GM12878 (cell line): ENCODE measurements around the gene KIF3A. TPM values are rescaled to one million over a fixed set of nuclear protein-coding genes. Genes with fewer than 3 reads are reported as not detected.
A peak's percentile ranks its signal among the peaks of the same experiment; 100 is the strongest.

Experiments
- ATAC-seq: fragments of 200-7000 bp; cut with Tn5 transposase; 3 replicates; pipeline ENCODE4 v1.9.1; 2020; ENCODE audit warnings: mild to moderate bottlenecking, moderate library complexity
- BruUV-seq: library from RNA; stranded (reverse); fragments of 400-500 nt; replicated peaks from 2 replicates; lab custom pipeline; 2021; lab: Mats Ljungman, UMichigan
- CTCF ChIA-PET: fragments of 300-600 bp; sonication (Branson Sonifier 250); formaldehyde crosslinking; extraction: SDS; loops from one replicate; lab custom pipeline; 2021; ENCODE audit warnings: inconsistent platforms; lab: Yijun Ruan, JAX
- POLR2A ChIA-PET: fragments of 350-600 bp; formaldehyde crosslinking; extraction: SDS; loops from one replicate; lab custom pipeline; 2021; ENCODE audit warnings: inconsistent platforms; lab: Charles Lee
- RAD21 ChIA-PET: fragments of 300-600 bp; sonication (Branson Sonifier 250); formaldehyde crosslinking; loops from one replicate; lab custom pipeline; 2023; ENCODE audit warnings: antibody characterized with exemption; ENCODE audit not compliant: unreplicated experiment; lab: Charles Lee
- SMC1A ChIA-PET: fragments of 300-600 bp; sonication (Branson Sonifier 250); formaldehyde crosslinking; loops from one replicate; lab custom pipeline; 2023; ENCODE audit not compliant: unreplicated experiment, uncharacterized antibody; lab: Charles Lee
- DNase-seq: peaks from one replicate; pipeline ENCODE4 v3.0.0-alpha.2; 2011; ENCODE audit warnings: low read depth, low spot score
- FAIRE-seq: peaks from 3 replicates; lab custom pipeline; 2011; peaks lifted over from hg19 to GRCh38; lab: Jason Lieb, UNC
- H2AFZ ChIP-seq: 2 replicates; pipeline ENCODE4 v1.6.0; 2011; ENCODE audit warnings: low read depth, low read length, control low read depth; ENCODE audit not compliant: control insufficient read depth
- H3K27ac ChIP-seq: 2 replicates; pipeline ENCODE4 v1.5.1; 2011; ENCODE audit warnings: control low read depth; ENCODE audit not compliant: control insufficient read depth, insufficient read depth
- H3K27me3 ChIP-seq, 2 experiments: replicated peaks in 1 of 2; 2 replicates each; pipeline versions ENCODE4 v1.6.0 to v1.6.1; 2011; ENCODE audit warnings: low read length in 1 of 2; ENCODE audit not compliant: control insufficient read depth in 2 of 2, insufficient read depth in 2 of 2
- H3K36me3 ChIP-seq, 2 experiments: 2 replicates each; pipeline ENCODE4 v1.5.1; 2011; ENCODE audit warnings: low read length in 1 of 2; ENCODE audit not compliant: control insufficient read depth in 2 of 2, insufficient read depth in 2 of 2
- H3K4me1 ChIP-seq: 2 replicates; pipeline ENCODE4 v1.6.1; 2011; ENCODE audit warnings: mild to moderate bottlenecking, low read length, moderate library complexity, mixed read lengths; ENCODE audit not compliant: control insufficient read depth, insufficient read depth
- H3K4me2 ChIP-seq: 2 replicates; pipeline ENCODE4 v1.6.0; 2011; ENCODE audit warnings: control low read depth; ENCODE audit not compliant: control insufficient read depth, insufficient read depth
- H3K4me3 ChIP-seq: fragments of 200-600 bp; sonication (generic); 2 replicates; pipeline ENCODE4 v1.5.1; 2016
- H3K79me2 ChIP-seq: 2 replicates; pipeline ENCODE4 v1.6.0; 2011; ENCODE audit warnings: low read length; ENCODE audit not compliant: control insufficient read depth, insufficient read depth
- H3K9ac ChIP-seq: 2 replicates; pipeline ENCODE4 v1.8.0; 2011; ENCODE audit warnings: low read length, control low read depth, mixed read lengths; ENCODE audit not compliant: control insufficient read depth, insufficient read depth
- H3K9me3 ChIP-seq: replicated peaks from 3 replicates; pipeline ENCODE4 v1.5.1; 2011; ENCODE audit warnings: mild to moderate bottlenecking, low read length; ENCODE audit not compliant: control insufficient read depth, insufficient read depth
- H4K20me1 ChIP-seq: 2 replicates; pipeline ENCODE4 v1.6.0; 2011; ENCODE audit not compliant: control insufficient read depth, insufficient read depth
- FOXK2 ChIP-seq: fragments of 450-650 bp; IDR thresholded peaks from 2 replicates; pipeline ENCODE4 v1.6.1; 2017; ENCODE audit warnings: mild to moderate bottlenecking, moderate library complexity
- ZNF592 ChIP-seq: fragments of 450-650 bp; IDR thresholded peaks from 2 replicates; pipeline ENCODE4 v1.6.1; 2017; ENCODE audit warnings: mild to moderate bottlenecking, moderate library complexity
- ZNF687 ChIP-seq: fragments of 450-650 bp; IDR thresholded peaks from 2 replicates; pipeline ENCODE4 v1.6.1; 2017; ENCODE audit warnings: mild to moderate bottlenecking, moderate library complexity
- WGBS: methylation state at CpG from one replicate; pipeline ENCODE4 v1.1.6; 2016; ENCODE audit warnings: low lambda C conversion rate; ENCODE audit not compliant: insufficient replicate concordance, insufficient coverage; ENCODE audit errors: missing lambda C conversion rate; 5-methylcytosine and 5-hydroxymethylcytosine counted together
- in situ Hi-C: fragments of 300-500 bp; cut with MboI; formaldehyde crosslinking; loops from 9 replicates; pipeline ENCODE4 v1.14.3; 2018; ENCODE audit warnings: mixed read lengths
- intact Hi-C: fragments of 100-400 bp; cut with micrococcal nuclease; formaldehyde crosslinking; loops from one replicate; pipeline ENCODE4 v1.14.2; 2022; ENCODE audit not compliant: unreplicated experiment
- polyA plus RNA-seq, 11 experiments: library from polyadenylated mRNA; depleted of rRNA in 4 of 11; unstranded in 6 of 11; stranded (reverse) in 5 of 11; fragments of >200 nt; fragmentation: Nextera tagmentation in 4 of 11; fragmentation: Illumina TruSeq in 1 of 11; extraction: Ambion mirVana in 4 of 11; extraction: Trizol in 1 of 11; gene quantifications; 1 replicate in 1 of 11; 2 replicates in 10 of 11; pipeline versions ENCODE4 v1.2.1 to v1.2.3, GENCODE V29; 2011 to 2016; ENCODE audit warnings: inconsistent platforms in 2 of 11, missing spikeins in 2 of 11, low read depth in 1 of 11
- total RNA-seq, 4 experiments: library from RNA; depleted of rRNA in 3 of 4; stranded (reverse); fragments of >200 nt in 3 of 4; fragmentation: Illumina TruSeq in 1 of 4; extraction: Trizol in 1 of 4; gene quantifications; 2 replicates each; pipeline versions ENCODE4 v1.2.1 to v1.2.3, GENCODE V29; 2013 to 2021

Gene KIF3A
- total and polyA plus RNA-seq, 10 of the 15 experiments (the other 5 are each of a cell fraction or from before 2014, with no cell fraction given) = 2.7 to 36.5 (median 10.0) TPM

- TF ChIP-seq ZNF687 = peak; percentile 23; the same call in 1 of the 2 replicates
- TF ChIP-seq, all 136 proteins: peak for 7
These were observed 63.3 kb downstream of the KIF3A start, which contains the start of gene IL4 (continued) for GRCh38 chr5:132673939-132674630.

- TF ChIP-seq ZNF592 (0 out of 2 replicates have a peak, but pooled peaks have one; percentile 41), FOXK2 (no peak)
- FAIRE-seq (no peak), ATAC-seq (no peak), DNase-seq (no peak)
- Histone ChIP-seq H3K27me3 (no peaks in the 10 kb centered on the region), H3K79me2 (no peaks in the 10 kb centered on the region), H3K4me1 (peaks cover 33% of the 10 kb centered on the region), H2AFZ (no peak overlapping the region), H3K27ac (peak overlapping the region; percentile 75), H4K20me1 (no peaks in the 10 kb centered on the region), H3K9ac (no peak overlapping the region), H3K36me3 (no peaks in the 10 kb centered on the region), H3K4me2 (no peak overlapping the region), H3K9me3 (no peaks in the 10 kb centered on the region), H3K4me3 (no peak overlapping the region)
- SMC1A ChIA-PET = interaction anchor here (1.6 to 11.4 kb wide), 12 partner anchors 11 to 146 kb away, joined by 3 to 156 read pairs (median 11); partner anchors contain the start of genes CCNI2, IL13 and KIF3A
- RAD21 ChIA-PET = interaction anchor here (1.0 to 7.7 kb wide), 6 partner anchors 11 to 147 kb away, joined by 3 to 148 read pairs (median 21); partner anchors contain the start of gene KIF3A
- BruUV-seq = no TSS peak
- POLR2A ChIA-PET = interaction anchor here (1.0 to 11.2 kb wide), 5 partner anchors 11 to 87 kb away, joined by 4 to 118 read pairs (median 21); partner anchors contain the start of gene IL13
- in situ Hi-C loops = no loop called here
- 33% methylated on average over 1 of the region's 1 CpG for WGBS
- CTCF ChIA-PET = interaction anchor here (0.7 to 5.1 kb wide), 8 partner anchors 11 to 147 kb away, joined by 3 to 57 read pairs (median 4); no protein-coding TSS in a partner anchor
- intact Hi-C loops = no loop called here
These were observed 63.9 kb downstream of the KIF3A start for GRCh38 chr5:132673488-132673887.
